Fibroblast of skin of left biceps (primary cell): ENCODE data around the gene TIMM44.
"Not testable (repeated sequence)": the region's sequence is repeated elsewhere in the genome, so short reads cannot be mapped to it uniquely, and the experiment has no call there.

ENCODE experiments used
- DNase-seq, 2 experiments: peaks; one replicate each; pipeline ENCODE4 v3.0.0-alpha.2; 2013; ENCODE audit warnings: low read depth in 2 of 2

The TIMM44 gene

GRCh38 chr19:7947939-7948338 lies 4.5 kb upstream of the TIMM44 start:
- DNase-seq, result no peak

- peak; percentile 81 to 84 for DNase-seq
These were observed 803 bp upstream of the TIMM44 start for GRCh38 chr19:7944177-7944761.

DNA sequence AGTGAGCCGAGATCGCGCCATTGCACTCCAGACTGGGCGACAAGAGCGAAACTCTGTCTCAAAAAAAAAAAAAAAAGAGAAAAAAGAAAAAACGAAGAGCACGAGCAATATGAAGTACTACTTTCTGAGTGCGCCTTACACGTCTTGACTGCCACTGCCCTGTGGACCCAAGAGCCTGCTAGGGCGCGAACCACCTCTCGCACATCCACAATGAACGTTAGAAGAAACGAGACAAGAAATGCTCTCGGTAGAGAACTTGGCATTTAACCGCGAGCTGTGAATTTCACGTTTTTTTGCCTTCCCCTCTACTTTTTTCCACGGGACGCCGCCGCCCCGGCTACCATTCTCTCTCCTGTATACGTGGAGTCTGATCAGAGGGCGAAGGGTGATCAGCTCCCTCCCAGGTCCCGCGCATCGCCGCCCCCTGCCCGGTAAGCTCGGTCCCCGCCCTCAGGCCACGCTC lies 454 bp downstream of the TIMM44 start:
- no peak for DNase-seq

GRCh38 chr19:7941895-7942596 lies 1.4 kb downstream of the TIMM44 start:
- DNase-seq, result no peak

DNA sequence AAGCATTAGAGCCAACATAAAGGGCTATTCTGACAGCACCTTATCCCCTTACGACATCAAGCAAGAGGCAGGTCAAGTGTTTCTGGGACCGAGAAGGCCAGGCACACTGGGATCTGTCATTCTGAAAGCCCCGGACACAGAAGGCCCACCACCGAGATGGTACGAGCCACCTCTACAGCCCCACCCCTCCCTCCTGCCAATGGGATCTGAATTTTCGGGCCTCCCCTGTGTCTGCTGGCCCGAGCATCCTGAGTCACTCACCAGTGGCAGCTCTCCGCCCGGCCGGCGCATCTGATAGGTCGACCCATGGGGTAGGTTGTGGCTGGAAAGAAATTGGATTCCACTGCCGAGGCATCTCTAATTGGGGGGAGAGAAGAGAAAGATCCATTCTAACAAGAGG lies 2.6 kb downstream of the TIMM44 start:
- no peak for DNase-seq

DNA sequence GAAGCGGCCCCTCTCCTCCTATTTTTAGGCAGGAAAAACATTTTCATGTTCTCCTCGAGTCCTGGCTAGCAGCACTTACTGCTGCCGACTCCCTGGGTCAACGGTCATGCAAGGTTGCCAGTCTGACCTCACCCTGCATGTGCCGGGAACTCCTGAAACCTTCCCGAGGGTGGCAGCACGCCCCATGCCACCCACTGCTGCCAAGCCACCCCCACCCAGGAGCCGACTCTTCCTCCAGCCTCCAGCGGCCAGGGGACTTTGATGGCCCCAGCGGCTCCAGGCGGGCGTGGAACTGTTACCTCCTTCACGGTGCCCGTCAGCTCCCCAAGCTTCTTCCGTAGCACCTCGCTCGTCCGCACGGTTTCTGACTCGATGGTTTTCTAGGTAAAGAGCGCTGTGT lies 8.7 kb downstream of the TIMM44 start:
- DNase-seq, result no peak

DNA sequence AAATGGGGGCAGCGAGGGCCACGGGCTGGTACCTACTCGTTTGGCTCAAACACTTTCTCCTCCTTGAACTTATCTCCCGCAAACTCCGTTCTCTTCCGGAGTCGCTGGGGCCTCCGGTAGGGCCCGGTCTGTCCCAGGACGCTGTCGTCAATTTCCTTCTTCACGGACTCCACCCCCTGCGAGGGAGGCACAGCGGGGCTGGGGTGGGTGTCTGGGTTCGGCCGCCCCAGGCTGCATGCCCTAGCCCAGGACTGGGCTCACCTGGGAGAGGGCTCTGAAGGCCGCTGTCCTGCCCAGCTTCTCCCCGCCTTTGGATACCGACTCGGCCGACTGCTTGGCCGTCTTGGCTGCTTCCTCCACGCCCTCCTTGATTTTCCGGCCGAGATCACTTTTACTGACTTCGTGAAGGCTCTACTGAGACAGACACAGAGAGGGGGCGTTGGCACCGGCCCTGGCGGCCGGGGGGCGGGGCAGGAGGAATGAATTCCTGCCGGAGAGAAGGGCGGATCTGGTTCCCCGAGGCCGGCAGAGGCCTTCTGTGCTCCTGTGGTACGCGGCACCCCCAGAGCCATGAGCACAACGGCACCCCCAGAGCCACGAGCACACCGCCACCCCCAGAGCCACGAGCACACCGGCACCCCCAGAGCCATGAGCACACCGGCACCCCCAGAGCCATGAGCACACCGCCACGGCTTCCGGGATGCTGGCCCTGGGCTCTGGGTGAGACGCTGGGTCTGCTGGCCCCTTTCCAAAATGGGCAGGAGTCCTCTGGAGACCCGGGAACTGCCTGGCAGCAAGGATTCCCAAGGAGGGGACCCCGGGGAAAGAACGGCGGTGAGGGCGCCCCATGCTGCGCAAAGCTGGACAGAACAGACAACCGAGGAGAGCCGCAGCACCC lies 9.4 kb downstream of the TIMM44 start:
- no peak for DNase-seq

- DNase-seq, result no peak
These were observed 10.1 kb downstream of the TIMM44 start for GRCh38 chr19:7933411-7933810.

- DNase-seq, result no peak
These were observed 10.6 kb downstream of the TIMM44 start for GRCh38 chr19:7932930-7933300.

DNA sequence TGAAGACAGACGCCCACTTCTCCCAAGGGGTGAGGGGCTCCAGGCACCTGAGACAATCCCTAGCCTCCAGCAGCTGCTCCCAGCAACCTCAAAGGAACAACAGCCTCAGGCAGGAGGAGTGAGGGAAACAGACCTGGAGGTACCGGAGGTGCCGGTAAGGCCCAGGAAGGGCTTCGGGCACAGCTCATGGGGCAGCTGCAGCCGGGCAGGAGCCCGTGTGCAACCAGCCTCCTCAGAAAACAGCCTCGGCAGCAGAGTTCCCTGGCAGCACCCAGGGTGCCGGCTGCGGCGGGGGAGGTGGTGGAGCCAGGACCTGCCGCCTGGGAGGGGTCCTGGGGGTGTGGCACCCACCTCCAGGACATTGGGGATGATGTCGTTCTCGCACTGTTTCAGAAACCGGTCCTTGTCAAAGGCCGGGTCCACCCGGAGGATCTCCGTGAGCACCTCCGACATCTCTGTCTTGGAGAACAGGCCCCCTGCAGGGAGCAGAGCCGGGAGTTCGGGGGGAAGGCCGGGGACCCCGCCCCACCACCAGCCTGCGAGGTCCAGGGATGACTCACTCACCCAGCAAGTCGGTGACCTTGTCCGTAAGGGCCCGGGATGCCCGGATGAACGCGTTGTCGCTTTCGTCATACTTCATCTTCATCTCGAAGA lies 11.1 kb downstream of the TIMM44 start:
- DNase-seq, result no peak

- no peak for DNase-seq
These were observed 12.0 kb downstream of the TIMM44 start for GRCh38 chr19:7931221-7932061.

GRCh38 chr19:7930765-7931164 lies 12.7 kb downstream of the TIMM44 start:
- no peak for DNase-seq

GRCh38 chr19:7930030-7930429 lies 13.4 kb downstream of the TIMM44 start:
- DNase-seq, result not testable (repeated sequence)

GRCh38 chr19:7928741-7929701 lies 14.4 kb downstream of the TIMM44 start:
- peak; percentile 51 to 53 for DNase-seq

GRCh38 chr19:7928334-7928706 lies 15.1 kb downstream of the TIMM44 start:
- DNase-seq, result no peak

DNA sequence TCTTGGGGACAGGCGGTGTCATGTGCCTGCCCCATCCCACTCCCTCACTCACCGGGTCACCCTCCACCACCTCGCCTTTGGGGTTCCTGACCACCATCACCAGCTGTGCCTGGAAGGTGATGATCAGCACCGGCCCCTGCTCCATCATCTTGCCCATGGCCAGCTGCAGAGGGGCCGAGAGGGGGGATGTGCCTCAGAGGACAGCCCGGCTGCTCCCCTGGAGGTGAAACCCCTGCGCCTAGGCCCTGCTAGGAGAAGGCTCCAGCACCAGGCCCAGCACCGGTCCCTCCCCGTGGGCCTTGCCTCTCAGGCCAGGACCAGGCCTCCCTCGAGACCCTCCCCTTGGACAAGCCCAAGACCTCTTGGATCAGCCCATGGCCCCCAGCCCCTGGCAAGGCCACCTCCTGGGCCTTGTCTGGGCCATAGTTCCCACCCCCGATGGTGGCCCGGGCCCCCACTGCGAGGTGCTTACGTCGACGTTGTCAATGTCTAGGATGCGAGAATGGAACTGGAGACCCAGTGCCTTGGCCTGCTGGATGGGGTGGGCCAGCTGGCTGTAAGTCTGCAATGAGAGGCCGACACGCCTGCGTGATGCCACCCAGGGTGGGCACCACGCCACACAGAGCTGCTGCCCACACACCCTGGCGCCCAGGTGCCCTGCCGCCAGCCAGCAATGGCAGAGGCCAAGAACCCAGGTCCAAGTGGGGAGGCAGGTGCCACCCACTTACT lies 15.7 kb downstream of the TIMM44 start:
- no peak for DNase-seq

DNA sequence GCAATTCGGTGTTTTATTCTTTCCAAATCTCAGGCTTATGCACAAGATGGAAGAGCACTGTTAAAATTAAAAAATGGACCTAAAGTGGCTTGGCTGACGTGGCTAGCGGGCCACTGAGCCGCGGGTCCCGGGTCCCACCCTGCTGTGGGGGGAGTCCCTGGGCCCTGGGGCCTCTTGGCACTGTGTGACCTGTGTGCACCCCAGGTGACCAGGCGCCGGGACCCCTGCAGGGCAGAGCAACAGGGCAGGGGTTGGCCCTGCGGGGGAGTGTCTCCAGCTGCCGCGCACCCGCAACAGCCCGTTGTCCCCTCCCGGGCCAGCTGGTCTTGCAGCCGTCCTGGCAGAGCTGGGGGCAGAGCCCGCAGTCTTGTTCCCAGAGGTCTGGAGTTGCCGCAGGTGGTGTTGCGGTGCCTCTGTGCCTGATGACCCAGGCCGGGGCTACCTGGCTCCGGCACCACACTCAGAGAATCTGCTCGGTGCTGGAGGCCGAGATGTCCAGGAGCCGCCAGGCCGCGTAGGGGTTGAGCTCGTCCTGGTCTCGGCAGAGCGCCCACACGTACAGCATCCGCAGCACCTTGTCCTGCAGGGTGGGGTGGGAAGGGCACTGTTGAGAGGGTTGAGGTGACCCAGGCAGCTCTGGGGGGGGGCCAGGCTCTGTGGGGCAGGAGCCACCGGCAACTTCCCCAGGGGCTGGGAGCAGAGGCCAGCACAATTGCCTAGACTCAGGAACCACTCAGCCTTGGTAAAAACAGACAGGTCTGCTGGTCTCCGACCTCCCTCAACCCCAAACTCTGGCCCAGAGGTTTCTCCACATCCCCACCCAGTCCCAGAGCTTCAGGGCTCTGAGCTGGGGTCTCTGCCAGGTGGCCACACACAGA lies 16.5 kb downstream of the TIMM44 start:
- DNase-seq, result no peak

GRCh38 chr19:7926021-7926726 lies 17.3 kb downstream of the TIMM44 start, which contains the start of gene CTXN1:
TSS of gene CTXN1 (minus strand) at chr19:7926135. CDS start at chr19:7925538, 597 bp downstream.
- DNase-seq, result no peak
